A673 (cell line): ENCODE results near the gene MTIF2.
"Not testable (repeated sequence)": the region's sequence is repeated elsewhere in the genome, so short reads cannot be mapped to it uniquely, and the experiment has no call there.

ENCODE experiments used
- EZH2 ChIP-seq: fragments of 200-600 bp; sonication (generic); IDR thresholded peaks from 2 replicates; pipeline ENCODE4 v1.6.1; 2017; ENCODE audit warnings: borderline replicate concordance, low read depth, mild to moderate bottlenecking, mixed read lengths, antibody characterized with exemption, low read length; ENCODE audit not compliant: poor library complexity, severe bottlenecking
- TF ChIP-seq, protein P1 (sequence below): fragments of 300-800, 200-600 bp; sonication (generic); conservative IDR thresholded peaks from 2 replicates; pipeline ENCODE4 v1.5.1; 2017; ENCODE audit warnings: low read depth, mild to moderate bottlenecking, antibody characterized with exemption, low read length, moderate library complexity, mixed read lengths

DNA sequence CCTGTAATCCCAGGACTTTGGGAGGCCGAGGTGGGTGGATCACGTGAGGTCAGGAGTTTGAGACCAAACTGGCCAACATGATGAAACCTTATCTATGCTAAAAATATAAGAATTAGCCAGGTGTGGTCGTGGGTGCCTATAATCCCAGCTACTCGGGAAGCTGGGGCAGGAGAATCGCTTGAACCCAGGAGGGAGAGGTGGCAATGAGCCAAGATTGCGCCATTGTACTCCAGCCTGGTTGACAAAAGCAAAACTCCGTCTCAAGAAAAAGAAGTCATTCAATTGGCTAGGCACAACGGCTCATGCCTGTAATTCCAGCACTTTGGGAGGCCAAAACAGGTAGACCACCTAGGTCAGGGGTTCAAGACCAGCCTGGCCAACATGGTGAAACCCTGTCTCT is 27.4 kb downstream of the MTIF2 start:
- TF ChIP-seq, protein P1, sequence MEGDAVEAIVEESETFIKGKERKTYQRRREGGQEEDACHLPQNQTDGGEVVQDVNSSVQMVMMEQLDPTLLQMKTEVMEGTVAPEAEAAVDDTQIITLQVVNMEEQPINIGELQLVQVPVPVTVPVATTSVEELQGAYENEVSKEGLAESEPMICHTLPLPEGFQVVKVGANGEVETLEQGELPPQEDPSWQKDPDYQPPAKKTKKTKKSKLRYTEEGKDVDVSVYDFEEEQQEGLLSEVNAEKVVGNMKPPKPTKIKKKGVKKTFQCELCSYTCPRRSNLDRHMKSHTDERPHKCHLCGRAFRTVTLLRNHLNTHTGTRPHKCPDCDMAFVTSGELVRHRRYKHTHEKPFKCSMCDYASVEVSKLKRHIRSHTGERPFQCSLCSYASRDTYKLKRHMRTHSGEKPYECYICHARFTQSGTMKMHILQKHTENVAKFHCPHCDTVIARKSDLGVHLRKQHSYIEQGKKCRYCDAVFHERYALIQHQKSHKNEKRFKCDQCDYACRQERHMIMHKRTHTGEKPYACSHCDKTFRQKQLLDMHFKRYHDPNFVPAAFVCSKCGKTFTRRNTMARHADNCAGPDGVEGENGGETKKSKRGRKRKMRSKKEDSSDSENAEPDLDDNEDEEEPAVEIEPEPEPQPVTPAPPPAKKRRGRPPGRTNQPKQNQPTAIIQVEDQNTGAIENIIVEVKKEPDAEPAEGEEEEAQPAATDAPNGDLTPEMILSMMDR = not testable (repeated sequence)
- not testable (repeated sequence) for TF ChIP-seq EZH2
